K562 (cell line): ENCODE results near the gene KLHL29. TPM values are rescaled to one million over a fixed set of nuclear protein-coding genes. Genes with fewer than 3 reads are reported as not detected.

Experiments
- CREB1 ChIP-seq, 2 experiments: sonication (generic) in 1 of 2; formaldehyde crosslinking in 1 of 2; IDR thresholded peaks; 2 replicates each; pipeline versions ENCODE4 v1.6.1 to v1.8.0; 2012 to 2022; ENCODE audit warnings: inconsistent platforms in 1 of 2, mild to moderate bottlenecking in 1 of 2, missing genetic modification reagents in 1 of 2, moderate library complexity in 1 of 2
- CTCF ChIP-seq, 3 experiments: IDR thresholded peaks in 2 of 3; conservative IDR thresholded peaks in 1 of 3; 2 replicates each; pipeline ENCODE4 v1.5.1; 2011 to 2012; ENCODE audit warnings: low read length in 3 of 3, mild to moderate bottlenecking in 3 of 3, control low read depth in 2 of 3, improper control_type of control experiment in 1 of 3, inconsistent platforms in 1 of 3, low read depth in 1 of 3, mixed read lengths in 1 of 3, moderate library complexity in 1 of 3; ENCODE audit not compliant: insufficient read depth in 2 of 3
- EZH2 ChIP-seq: IDR thresholded peaks from 2 replicates; pipeline ENCODE4 v1.6.1; 2012; ENCODE audit warnings: low read depth, mild to moderate bottlenecking, inconsistent platforms, low read length, borderline replicate concordance
- GABPB2 ChIP-seq: fragments of 250-450 bp; sonication (Bioruptor Pico); conservative IDR thresholded peaks from 2 replicates; pipeline ENCODE4 v1.5.1; 2021; ENCODE audit warnings: mild to moderate bottlenecking
- HDAC3 ChIP-seq: fragments of 450-650 bp; IDR thresholded peaks from 2 replicates; pipeline ENCODE4 v1.6.1; 2018; ENCODE audit warnings: borderline replicate concordance, mild to moderate bottlenecking, moderate library complexity; ENCODE audit not compliant: partially characterized antibody
- JUND ChIP-seq, 2 experiments: IDR thresholded peaks; 2 replicates in 1 of 2; 3 replicates in 1 of 2; pipeline ENCODE4 v1.6.1; 2011; ENCODE audit warnings: borderline replicate concordance in 2 of 2, low read depth in 2 of 2, low read length in 2 of 2, improper control_type of control experiment in 1 of 2, missing biosample characterization in 1 of 2, missing genetic modification characterization in 1 of 2, missing genetic modification reagents in 1 of 2
- MEF2A ChIP-seq: IDR thresholded peaks from 2 replicates; pipeline ENCODE4 v1.6.1; 2011; ENCODE audit warnings: low read depth, mild to moderate bottlenecking, low read length, moderate library complexity; ENCODE audit not compliant: control insufficient read depth
- MITF ChIP-seq: IDR thresholded peaks from 2 replicates; pipeline ENCODE4 v1.6.1; 2014; ENCODE audit warnings: antibody characterized with exemption
- PHB ChIP-seq: fragments of 250-450 bp; sonication (Bioruptor Pico); IDR thresholded peaks from 2 replicates; pipeline ENCODE4 v1.5.0; 2021
- SOX6 ChIP-seq: fragments of 450-650 bp; IDR thresholded peaks from 2 replicates; pipeline ENCODE4 v1.6.1; 2014; ENCODE audit warnings: mild to moderate bottlenecking
- SP1 ChIP-seq: sonication (generic); formaldehyde crosslinking; IDR thresholded peaks from 2 replicates; pipeline ENCODE4 v1.8.1; 2022; ENCODE audit warnings: mild to moderate bottlenecking, missing genetic modification reagents
- SP2 ChIP-seq: IDR thresholded peaks from 2 replicates; pipeline ENCODE4 v1.6.1; 2011; ENCODE audit warnings: mild to moderate bottlenecking, low read depth, low read length, moderate library complexity; ENCODE audit not compliant: poor library complexity, severe bottlenecking; ENCODE audit errors: extremely low read depth
- SUPT5H ChIP-seq: fragments of 450-650 bp; IDR thresholded peaks from 2 replicates; pipeline ENCODE4 v1.6.1; 2016
- TFE3 ChIP-seq: fragments of 450-650 bp; formaldehyde crosslinking; IDR thresholded peaks from 2 replicates; pipeline ENCODE4 v1.4.0; 2020; ENCODE audit warnings: mild to moderate bottlenecking, mixed read lengths
- ZNF324 ChIP-seq: fragments of 250-450 bp; sonication (Bioruptor Pico); IDR thresholded peaks from 2 replicates; pipeline ENCODE4 v1.4.0; 2020; ENCODE audit warnings: mild to moderate bottlenecking
- ZNF384 ChIP-seq: IDR thresholded peaks from 2 replicates; pipeline ENCODE4 v1.6.1; 2012; ENCODE audit warnings: low read depth, low read length, improper control_type of control experiment
- ZNF518B ChIP-seq: fragments of 250-450 bp; sonication (Bioruptor Pico); IDR thresholded peaks from 2 replicates; pipeline ENCODE4 v1.5.0; 2021; ENCODE audit warnings: mild to moderate bottlenecking, moderate library complexity
- ZSCAN32 ChIP-seq: fragments of 450-650 bp; formaldehyde crosslinking; IDR thresholded peaks from 2 replicates; pipeline ENCODE4 v1.4.0; 2020; ENCODE audit warnings: mild to moderate bottlenecking, moderate library complexity
- polyA plus RNA-seq, 8 experiments: library from polyadenylated mRNA; depleted of rRNA in 4 of 8; stranded (reverse) in 5 of 8; unstranded in 3 of 8; fragments of >200 nt; fragmentation: Nextera tagmentation in 2 of 8; fragmentation: Illumina TruSeq in 1 of 8; extraction: Ambion mirVana in 2 of 8; extraction: Trizol in 1 of 8; gene quantifications; 2 replicates each; pipeline versions ENCODE4 v1.2.1 to v1.2.3, GENCODE V29; 2011 to 2014; ENCODE audit warnings: inconsistent platforms in 1 of 8, missing spikeins in 1 of 8
- total RNA-seq, 7 experiments: library from RNA; depleted of rRNA in 6 of 7; stranded (reverse); fragments of >200 nt in 6 of 7; fragmentation: Illumina TruSeq in 2 of 7; extraction: Trizol in 2 of 7; gene quantifications; 2 replicates each; pipeline versions ENCODE4 v1.2.1 to v1.2.3, GENCODE V29; 2011 to 2021; ENCODE audit warnings: low replicate concordance in 1 of 7

Gene KLHL29
- total and polyA plus RNA-seq, 9 of the 15 experiments (the other 6 are each of a cell fraction or from before 2014, with no cell fraction given), result 0.03 to 0.31 (median 0.08) TPM; not detected in 1

GRCh38 chr2:23366720-23367119 is 18.3 kb upstream of the KLHL29 start (continued):
- TF ChIP-seq SUPT5H, result no peak
- TF ChIP-seq MITF, result no peak
- no peak for TF ChIP-seq EZH2
- no peak for TF ChIP-seq MEF2A
- no peak for TF ChIP-seq SP1 (CRISPR knock-in tag)
- TF ChIP-seq ZNF324 (CRISPR knock-in tag), result no peak
- no peak for TF ChIP-seq ZSCAN32 (CRISPR knock-in tag)
- peak in 1 of 3 experiments; percentile 39; a peak in 2 of 6 replicates for TF ChIP-seq CTCF (IDR thresholded peaks at IDR 0.05 in 2 of 3, conservative IDR thresholded peaks at IDR 0.05 in 1 of 3; ENCODE audit: insufficient read depth in 2 of 3, low read depth in 1 of 3, low read length in 3 of 3)
- no peak for TF ChIP-seq SOX6
- TF ChIP-seq JUND (IDR thresholded peaks at IDR 0.05; ENCODE audit: borderline replicate concordance, low read depth, low read length), result no peak
- no peak for TF ChIP-seq JUND (tag; IDR thresholded peaks at IDR 0.05; ENCODE audit: borderline replicate concordance, low read depth, low read length)
- no peak for TF ChIP-seq ZNF518B (CRISPR knock-in tag)
- TF ChIP-seq HDAC3, result no peak
- TF ChIP-seq TFE3, result no peak
- no peak for TF ChIP-seq GABPB2 (CRISPR knock-in tag)
- peak; percentile 91 for TF ChIP-seq ZNF384
- no peak for TF ChIP-seq PHB (CRISPR knock-in tag)
- TF ChIP-seq CREB1 (IDR thresholded peaks at IDR 0.05), result no peak
- TF ChIP-seq CREB1 (CRISPR knock-in tag; IDR thresholded peaks at IDR 0.05), result no peak
- no peak for TF ChIP-seq SP2
